HEK293 (cell line): ENCODE results near the gene GRIA1.

Source experiments
- CTCF ChIA-PET: fragments of 350-600 bp; formaldehyde crosslinking; extraction: SDS; loops from one replicate; lab custom pipeline; 2021; ENCODE audit warnings: antibody characterized with exemption; lab: Yijun Ruan, JAX
- POLR2A ChIA-PET: fragments of 300-600 bp; formaldehyde crosslinking; extraction: SDS; loops from one replicate; lab custom pipeline; 2020; ENCODE audit warnings: antibody characterized with exemption, inconsistent platforms; lab: Yijun Ruan, JAX
- H3K27ac ChIP-seq: fragments of 200-500 bp; sonication (Bioruptor generic); 2 replicates; pipeline ENCODE4 v1.5.1; 2014; ENCODE audit warnings: low read depth, low read length, control low read depth, inconsistent platforms; ENCODE audit errors: extremely low read depth
- H3K36me3 ChIP-seq, 2 experiments: fragments of 200-500 bp in 1 of 2; sonication (Bioruptor generic) in 1 of 2; 1 replicate in 1 of 2; 2 replicates in 1 of 2; pipeline ENCODE4 v1.5.1; 2014 to 2017; ENCODE audit warnings: inconsistent platforms in 2 of 2, low read length in 2 of 2; ENCODE audit not compliant: control insufficient read depth in 2 of 2, insufficient read depth in 1 of 2
- H3K4me1 ChIP-seq: fragments of 200-500 bp; sonication (Bioruptor generic); 2 replicates; pipeline ENCODE4 v1.5.1; 2014; ENCODE audit warnings: mild to moderate bottlenecking, low read length, inconsistent platforms; ENCODE audit not compliant: control insufficient read depth, insufficient read depth
- H3K4me3 ChIP-seq: 2 replicates; pipeline ENCODE4 v1.5.1; 2011; ENCODE audit warnings: low read depth, mild to moderate bottlenecking, control low read depth, low read length, moderate library complexity
- H3K9me3 ChIP-seq: fragments of 200-500 bp; sonication (Bioruptor generic); 2 replicates; pipeline ENCODE4 v1.5.1; 2014; ENCODE audit warnings: low read depth, low read length, inconsistent platforms; ENCODE audit not compliant: control insufficient read depth, insufficient read depth
- BCL11A ChIP-seq: fragments of 450-650 bp; formaldehyde crosslinking; IDR thresholded peaks from 2 replicates; pipeline ENCODE4 v1.5.1; 2016; ENCODE audit warnings: low read depth, missing biosample characterization, missing genetic modification characterization
- GLI4 ChIP-seq: fragments of 450-650 bp; formaldehyde crosslinking; IDR thresholded peaks from 2 replicates; pipeline ENCODE4 v1.5.1; 2016; ENCODE audit warnings: missing biosample characterization, missing genetic modification characterization
- IKZF3 ChIP-seq: fragments of 450-650 bp; IDR thresholded peaks from 2 replicates; pipeline ENCODE4 v1.5.0; 2018; ENCODE audit warnings: missing biosample characterization, mild to moderate bottlenecking, missing genetic modification characterization, moderate library complexity
- KLF1 ChIP-seq: fragments of 450-650 bp; formaldehyde crosslinking; IDR thresholded peaks from 2 replicates; pipeline ENCODE4 v1.5.1; 2016; ENCODE audit warnings: missing biosample characterization, missing genetic modification characterization
- WT1 ChIP-seq: fragments of 450-650 bp; formaldehyde crosslinking; IDR thresholded peaks from 2 replicates; pipeline ENCODE4 v1.5.1; 2016; ENCODE audit warnings: missing biosample characterization, missing genetic modification characterization
- ZBTB1 ChIP-seq: fragments of 450-650 bp; formaldehyde crosslinking; IDR thresholded peaks from 2 replicates; pipeline ENCODE4 v1.5.1; 2016; ENCODE audit warnings: missing biosample characterization, missing genetic modification characterization
- ZBTB21 ChIP-seq: fragments of 450-650 bp; formaldehyde crosslinking; IDR thresholded peaks from 2 replicates; pipeline ENCODE4 v1.5.1; 2017; ENCODE audit warnings: missing biosample characterization, missing genetic modification characterization
- ZBTB48 ChIP-seq: fragments of 450-650 bp; formaldehyde crosslinking; IDR thresholded peaks from 2 replicates; pipeline ENCODE4 v1.5.1; 2016; ENCODE audit warnings: missing biosample characterization, missing genetic modification characterization
- ZNF133 ChIP-seq: fragments of 450-650 bp; formaldehyde crosslinking; IDR thresholded peaks from 2 replicates; pipeline ENCODE4 v1.5.1; 2016; ENCODE audit warnings: missing biosample characterization, missing genetic modification characterization
- ZNF148 ChIP-seq: fragments of 450-650 bp; formaldehyde crosslinking; IDR thresholded peaks from 2 replicates; pipeline ENCODE4 v1.5.0; 2017; ENCODE audit warnings: missing biosample characterization, missing genetic modification characterization, borderline replicate concordance
- ZNF302 ChIP-seq: fragments of 450-650 bp; formaldehyde crosslinking; IDR thresholded peaks from 2 replicates; pipeline ENCODE4 v1.5.1; 2016; ENCODE audit warnings: missing biosample characterization, missing genetic modification characterization, low read depth
- ZNF341 ChIP-seq: fragments of 450-650 bp; formaldehyde crosslinking; IDR thresholded peaks from 2 replicates; pipeline ENCODE4; 2016; ENCODE audit warnings: low read depth, missing biosample characterization, missing genetic modification characterization
- ZNF37A ChIP-seq: fragments of 450-650 bp; IDR thresholded peaks from 2 replicates; pipeline ENCODE4 v1.5.1; 2018; ENCODE audit warnings: missing biosample characterization, missing genetic modification characterization
- ZNF394 ChIP-seq: fragments of 450-650 bp; formaldehyde crosslinking; IDR thresholded peaks from 2 replicates; pipeline ENCODE4 v1.5.1; 2016; ENCODE audit warnings: missing biosample characterization, missing genetic modification characterization, mild to moderate bottlenecking, moderate library complexity, borderline replicate concordance
- ZNF416 ChIP-seq: fragments of 450-650 bp; formaldehyde crosslinking; IDR thresholded peaks from 2 replicates; pipeline ENCODE4 v1.5.1; 2016; ENCODE audit warnings: missing biosample characterization, missing genetic modification characterization
- ZNF558 ChIP-seq: fragments of 450-650 bp; formaldehyde crosslinking; IDR thresholded peaks from 2 replicates; pipeline ENCODE4 v1.5.1; 2016; ENCODE audit warnings: missing biosample characterization, missing genetic modification characterization
- ZNF561 ChIP-seq: fragments of 450-650 bp; IDR thresholded peaks from 2 replicates; pipeline ENCODE4 v1.5.1; 2018; ENCODE audit warnings: missing biosample characterization, missing genetic modification characterization, borderline replicate concordance
- ZNF610 ChIP-seq: fragments of 450-650 bp; formaldehyde crosslinking; IDR thresholded peaks from 2 replicates; pipeline ENCODE4 v1.5.1; 2016; ENCODE audit warnings: missing biosample characterization, missing genetic modification characterization, borderline replicate concordance
- ZNF623 ChIP-seq: fragments of 450-650 bp; formaldehyde crosslinking; IDR thresholded peaks from 2 replicates; pipeline ENCODE4 v1.5.1; 2016; ENCODE audit warnings: missing biosample characterization, missing genetic modification characterization
- ZNF677 ChIP-seq: fragments of 450-650 bp; IDR thresholded peaks from 2 replicates; pipeline ENCODE4 v1.5.0; 2018; ENCODE audit warnings: missing biosample characterization, mild to moderate bottlenecking, missing genetic modification characterization, moderate library complexity
- ZNF747 ChIP-seq: fragments of 450-650 bp; formaldehyde crosslinking; IDR thresholded peaks from 2 replicates; pipeline ENCODE4 v1.5.1; 2016; ENCODE audit warnings: missing biosample characterization, missing genetic modification characterization
- ZNF76 ChIP-seq: fragments of 450-650 bp; formaldehyde crosslinking; IDR thresholded peaks from 2 replicates; pipeline ENCODE4; 2016; ENCODE audit warnings: low read depth, missing biosample characterization, missing genetic modification characterization, borderline replicate concordance
- ZNF768 ChIP-seq: fragments of 450-650 bp; formaldehyde crosslinking; IDR thresholded peaks from 2 replicates; pipeline ENCODE4 v1.5.1; 2018; ENCODE audit warnings: missing biosample characterization, mild to moderate bottlenecking, missing genetic modification characterization
- ZSCAN4 ChIP-seq: fragments of 450-650 bp; formaldehyde crosslinking; IDR thresholded peaks from 2 replicates; pipeline ENCODE4 v1.5.1; 2017; ENCODE audit warnings: missing biosample characterization, missing genetic modification characterization
- ZSCAN5A ChIP-seq: fragments of 450-650 bp; formaldehyde crosslinking; IDR thresholded peaks from 2 replicates; pipeline ENCODE4 v1.5.1; 2016; ENCODE audit warnings: missing biosample characterization, missing genetic modification characterization

GRIA1 gene

GRCh38 chr5:153552886-153553285 is 62.4 kb downstream of the GRIA1 start (continued):
- no peak for TF ChIP-seq GLI4

- H3K4me1 ChIP-seq, result no peaks in the 10 kb centered on the region
- CTCF ChIA-PET, result no interaction called here
Measured at GRCh38 chr5:153555420-153556114, 65.1 kb downstream of the GRIA1 start.

GRCh38 chr5:153558957-153559356 is 68.5 kb downstream of the GRIA1 start:
- TF ChIP-seq ZNF394 (tag by site-specific recombination) (no peak), ZNF76 (no peak), ZNF768 (tag by site-specific recombination) (no peak), ZNF148 (no peak), ZBTB1 (tag by site-specific recombination) (no peak)
- Histone ChIP-seq H3K27ac (no peak overlapping the region), H3K9me3 (no peaks in the 10 kb centered on the region), H3K4me1 (no peaks in the 10 kb centered on the region), H3K4me3 (no peak overlapping the region), H3K36me3 (no peaks in the 10 kb centered on the region)
- CTCF ChIA-PET, result no interaction called here
- POLR2A ChIA-PET, result no interaction called here

More at GRCh38 chr5:153555420-153556114, 65.1 kb downstream of the GRIA1 start:
- TF ChIP-seq ZNF302 (tag by site-specific recombination), result no peak
- no peak for TF ChIP-seq ZBTB21 (tag by site-specific recombination)
- no peak for TF ChIP-seq ZNF558 (tag by site-specific recombination)
- no peak for TF ChIP-seq ZSCAN4 (tag by site-specific recombination)
- TF ChIP-seq ZNF610, result no peak
- no peak for TF ChIP-seq ZNF341
- no peak for TF ChIP-seq ZBTB48
- TF ChIP-seq ZNF623 (tag by site-specific recombination), result no peak
- TF ChIP-seq ZNF37A (tag by site-specific recombination), result no peak
- TF ChIP-seq KLF1 (tag by site-specific recombination), result no peak
- TF ChIP-seq ZNF677 (tag by site-specific recombination), result no peak
- TF ChIP-seq ZNF133, result no peak
- no peak for TF ChIP-seq ZNF561 (tag by site-specific recombination)
- no peak for TF ChIP-seq IKZF3 (tag by site-specific recombination)
- no peak for TF ChIP-seq BCL11A (tag by site-specific recombination)
- no peak for TF ChIP-seq WT1 (tag by site-specific recombination)
- TF ChIP-seq ZSCAN5A (tag by site-specific recombination), result no peak
- TF ChIP-seq ZNF747 (tag by site-specific recombination), result no peak
- no peak for TF ChIP-seq ZNF416
- POLR2A ChIA-PET, result no interaction called here
- Histone ChIP-seq H3K4me3 (no peak overlapping the region), H3K27ac (no peak overlapping the region), H3K9me3 (no peaks in the 10 kb centered on the region), H3K36me3 (no peaks in the 10 kb centered on the region)
